Panc1 (cell line): ENCODE measurements around the gene ZWINT. TPM values are rescaled to one million over a fixed set of nuclear protein-coding genes. Genes with fewer than 3 reads are reported as not detected.

Source experiments
- ATAC-seq: fragments of 200-7000 bp; cut with Tn5 transposase; 2 replicates; pipeline ENCODE4 v1.9.1; 2020; ENCODE audit warnings: mild to moderate bottlenecking, moderate library complexity
- BruUV-seq: library from RNA; stranded (reverse); fragments of 400-500 nt; replicated peaks from 2 replicates; lab custom pipeline; 2021; lab: Mats Ljungman, UMichigan
- CTCF ChIA-PET: fragments of 300-600 bp; sonication (Branson Sonifier 250); formaldehyde crosslinking; loops from one replicate; lab custom pipeline; 2022; ENCODE audit warnings: antibody characterized with exemption; lab: Charles Lee
- POLR2A ChIA-PET: fragments of 300-600 bp; sonication (Branson Sonifier 250); formaldehyde crosslinking; loops from one replicate; lab custom pipeline; 2022; ENCODE audit warnings: antibody characterized with exemption; lab: Charles Lee
- DNase-seq: peaks from one replicate; pipeline ENCODE4 v3.0.0-alpha.2; 2010; ENCODE audit warnings: low read depth, low spot score
- H3K27ac ChIP-seq: 2 replicates; pipeline ENCODE4 v1.5.1; 2011; ENCODE audit warnings: mild to moderate bottlenecking, low read length, inconsistent platforms
- H3K27me3 ChIP-seq: fragments of 200-500 bp; sonication (Bioruptor generic); 2 replicates; pipeline ENCODE4 v1.6.0; 2014; ENCODE audit warnings: low read length, inconsistent platforms; ENCODE audit not compliant: control insufficient read depth, insufficient read depth
- H3K36me3 ChIP-seq: fragments of 200-500 bp; sonication (Bioruptor generic); 2 replicates; pipeline ENCODE4 v1.5.1; 2014; ENCODE audit warnings: inconsistent platforms, mild to moderate bottlenecking, low read length, moderate library complexity; ENCODE audit not compliant: control insufficient read depth, insufficient read depth
- H3K4me1 ChIP-seq: 2 replicates; pipeline ENCODE4 v1.5.1; 2011; ENCODE audit warnings: inconsistent platforms, mild to moderate bottlenecking, low read length, moderate library complexity; ENCODE audit not compliant: control insufficient read depth, insufficient read depth
- H3K4me3 ChIP-seq, 2 experiments: 2 replicates each; pipeline ENCODE4 v1.5.1; 2011 to 2012; ENCODE audit warnings: low read depth in 2 of 2, low read length in 2 of 2, mild to moderate bottlenecking in 2 of 2, inconsistent platforms in 1 of 2, moderate library complexity in 1 of 2
- H3K9me3 ChIP-seq: fragments of 200-500 bp; sonication (Bioruptor generic); 2 replicates; pipeline ENCODE4 v1.5.1; 2014; ENCODE audit warnings: low read depth, mild to moderate bottlenecking, inconsistent platforms, low read length, moderate library complexity; ENCODE audit not compliant: control insufficient read depth, insufficient read depth
- POLR2AphosphoS5 ChIP-seq: IDR thresholded peaks from 2 replicates; pipeline ENCODE4 v1.6.1; 2012; ENCODE audit warnings: mild to moderate bottlenecking, low read depth, low read length, moderate library complexity
- REST ChIP-seq, 2 experiments: IDR thresholded peaks; 2 replicates each; pipeline ENCODE4 v1.6.1; 2011 to 2012; ENCODE audit warnings: low read depth in 2 of 2, control low read depth in 1 of 2, low read length in 1 of 2, mild to moderate bottlenecking in 1 of 2, moderate library complexity in 1 of 2; ENCODE audit not compliant: insufficient read depth in 1 of 2
- SIN3A ChIP-seq: IDR thresholded peaks from 2 replicates; pipeline ENCODE4 v1.6.1; 2012; ENCODE audit warnings: low read depth, mild to moderate bottlenecking, low read length, moderate library complexity, borderline replicate concordance; ENCODE audit not compliant: insufficient read depth
- TCF7L2 ChIP-seq: IDR thresholded peaks from 2 replicates; pipeline ENCODE4 v1.6.1; 2011; ENCODE audit warnings: mild to moderate bottlenecking, low read depth, low read length, inconsistent platforms
- in situ Hi-C: cut with HindIII; loops from 2 replicates; pipeline ENCODE4 v1.10.0; 2016; ENCODE audit warnings: low sequenced_read_pairs, low pct_unique_long_range_greater_than_20kb
- intact Hi-C: fragments of 100-400 bp; cut with micrococcal nuclease; formaldehyde crosslinking; loops from one replicate; pipeline ENCODE4 v1.10.0; 2022; ENCODE audit not compliant: unreplicated experiment
- total RNA-seq: library from RNA; stranded (reverse); gene quantifications from one replicate; pipeline ENCODE4 v1.2.1, GENCODE V29; 2021; ENCODE audit not compliant: unreplicated experiment
- TF ChIP-seq, protein P1 (sequence below): fragments of 450-650 bp; IDR thresholded peaks from 2 replicates; pipeline ENCODE4 v1.5.1; 2017; ENCODE audit warnings: mild to moderate bottlenecking

ZWINT gene
- total RNA-seq, 1 experiment from 2014 or later: 85.8 TPM

DNA sequence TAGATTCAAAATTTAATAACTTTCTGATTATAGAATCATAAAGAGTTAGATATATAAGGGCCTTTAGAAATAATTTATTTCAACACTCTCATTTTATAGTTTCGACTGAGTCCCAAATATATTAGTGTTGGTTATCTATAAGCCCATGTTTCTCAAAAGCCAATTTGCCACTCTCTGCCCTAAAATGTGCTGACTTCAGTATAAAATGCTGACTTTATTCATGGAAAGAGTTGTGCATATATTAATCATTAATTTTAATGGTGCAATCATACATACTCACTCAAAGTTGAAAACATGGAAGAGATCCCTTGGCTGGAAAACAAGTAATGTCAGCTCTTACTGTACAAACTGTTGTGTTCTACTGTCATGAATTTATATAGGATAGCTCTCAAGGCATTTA, 19.4 kb downstream of the ZWINT start:
- ChIA-PET POLR2A (no interaction called here), CTCF (no interaction called here)
- DNase-seq (no peak), ATAC-seq (no peak)
- Histone ChIP-seq H3K9me3 (peaks cover 12% of the 10 kb centered on the region; the same call in 1 of the 2 replicates), H3K4me3 (no peak overlapping the region), H3K27me3 (no peaks in the 10 kb centered on the region), H3K4me1 (no peaks in the 10 kb centered on the region), H3K27ac (no peak overlapping the region), H3K36me3 (no peaks in the 10 kb centered on the region)
- BruUV-seq: no TSS peak
- intact Hi-C loops (no loop called here), in situ Hi-C loops (no loop called here)
- TF ChIP-seq POLR2AphosphoS5 (no peak), TCF7L2 (no peak), SIN3A (no peak), REST (IDR thresholded peaks at IDR 0.05; ENCODE audit: insufficient read depth in 1 of 2, low read depth in 2 of 2, low read length in 1 of 2) (no peak)
- TF ChIP-seq, protein P1, sequence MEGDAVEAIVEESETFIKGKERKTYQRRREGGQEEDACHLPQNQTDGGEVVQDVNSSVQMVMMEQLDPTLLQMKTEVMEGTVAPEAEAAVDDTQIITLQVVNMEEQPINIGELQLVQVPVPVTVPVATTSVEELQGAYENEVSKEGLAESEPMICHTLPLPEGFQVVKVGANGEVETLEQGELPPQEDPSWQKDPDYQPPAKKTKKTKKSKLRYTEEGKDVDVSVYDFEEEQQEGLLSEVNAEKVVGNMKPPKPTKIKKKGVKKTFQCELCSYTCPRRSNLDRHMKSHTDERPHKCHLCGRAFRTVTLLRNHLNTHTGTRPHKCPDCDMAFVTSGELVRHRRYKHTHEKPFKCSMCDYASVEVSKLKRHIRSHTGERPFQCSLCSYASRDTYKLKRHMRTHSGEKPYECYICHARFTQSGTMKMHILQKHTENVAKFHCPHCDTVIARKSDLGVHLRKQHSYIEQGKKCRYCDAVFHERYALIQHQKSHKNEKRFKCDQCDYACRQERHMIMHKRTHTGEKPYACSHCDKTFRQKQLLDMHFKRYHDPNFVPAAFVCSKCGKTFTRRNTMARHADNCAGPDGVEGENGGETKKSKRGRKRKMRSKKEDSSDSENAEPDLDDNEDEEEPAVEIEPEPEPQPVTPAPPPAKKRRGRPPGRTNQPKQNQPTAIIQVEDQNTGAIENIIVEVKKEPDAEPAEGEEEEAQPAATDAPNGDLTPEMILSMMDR: no peak

GRCh38 chr10:56329961-56330360, 31.1 kb downstream of the ZWINT start:
- intact Hi-C loops: no loop called here
- DNase-seq: no peak
- no peak for TF ChIP-seq SIN3A
- TF ChIP-seq POLR2AphosphoS5: no peak
- TF ChIP-seq, protein P1: no peak
- no peak for TF ChIP-seq REST (IDR thresholded peaks at IDR 0.05; ENCODE audit: insufficient read depth in 1 of 2, low read depth in 2 of 2, low read length in 1 of 2)
- no peak for TF ChIP-seq TCF7L2
- no peaks in the 10 kb centered on the region for H3K4me1 ChIP-seq
- H3K36me3 ChIP-seq: no peaks in the 10 kb centered on the region
- H3K9me3 ChIP-seq: no peaks in the 10 kb centered on the region
- H3K27me3 ChIP-seq: no peaks in the 10 kb centered on the region
- in situ Hi-C loops: no loop called here
- ChIA-PET CTCF (no interaction called here), POLR2A (no interaction called here)
- no peak for ATAC-seq
- no peak overlapping the region for H3K4me3 ChIP-seq
- H3K27ac ChIP-seq: no peak overlapping the region
- BruUV-seq: no TSS peak
